ENCODE results near the gene REV3L.

The REV3L gene

GRCh38 chr6:111354758-111355555 is 128.1 kb downstream of the REV3L start:
- Histone ChIP-seq H3K27me3 (no peaks in the 10 kb centered on the region), H3K27ac (peak overlapping the region; percentile 35 to 43), H3K4me1 (peaks cover 0 to 12% (median 3%) of the 10 kb centered on the region in 4 donors), H3K9me3 (no peaks in the 10 kb centered on the region), H3K4me3 (no peak overlapping the region), H3K36me3 (peaks cover 32 to 67% (median 47%) of the 10 kb centered on the region in 3 donors)
- intact Hi-C loops (cut with DNase I; ENCODE audit: low total_unique reads), result loop anchor here (10.0 kb wide), 1 partner anchor 290 kb away; no protein-coding TSS in a partner anchor
- DNase-seq, result no peak
- TF ChIP-seq CTCF (IDR thresholded peaks at IDR 0.05), result no peak

- no peak for DNase-seq
- TF ChIP-seq CTCF (IDR thresholded peaks at IDR 0.05), result no peak
- Histone ChIP-seq H3K9me3 (no peaks in the 10 kb centered on the region), H3K36me3 (peaks cover 32 to 75% (median 56%) of the 10 kb centered on the region in 3 donors), H3K27ac (peak overlapping the region; percentile 35 to 43), H3K4me1 (peaks cover 0 to 12% (median 3%) of the 10 kb centered on the region in 4 donors), H3K4me3 (no peak overlapping the region), H3K27me3 (no peaks in the 10 kb centered on the region)
- intact Hi-C loops (cut with DNase I; ENCODE audit: low total_unique reads), result loop anchor here (10.0 kb wide), 1 partner anchor 291 kb away; no protein-coding TSS in a partner anchor
Observed at GRCh38 chr6:111353912-111354462, 129.0 kb downstream of the REV3L start.

- intact Hi-C loops (cut with DNase I; ENCODE audit: low total_unique reads), result no loop called here
- TF ChIP-seq CTCF (IDR thresholded peaks at IDR 0.05), result no peak
- Histone ChIP-seq H3K36me3 (peaks cover 56 to 76% (median 57%) of the 10 kb centered on the region in 3 donors), H3K27me3 (no peaks in the 10 kb centered on the region), H3K27ac (no peak overlapping the region), H3K4me3 (no peak overlapping the region), H3K4me1 (no peaks in the 10 kb centered on the region), H3K9me3 (no peaks in the 10 kb centered on the region)
- DNase-seq, result no peak
Observed at GRCh38 chr6:111347589-111347988, 135.4 kb downstream of the REV3L start.

- no peak for DNase-seq
- H3K27ac ChIP-seq, result no peak overlapping the region
- H3K36me3 ChIP-seq, result peaks cover 35 to 52% (median 39%) of the 10 kb centered on the region in 3 donors
- H3K9me3 ChIP-seq, result no peaks in the 10 kb centered on the region
- TF ChIP-seq CTCF (IDR thresholded peaks at IDR 0.05), result no peak
- no peaks in the 10 kb centered on the region for H3K4me1 ChIP-seq
- H3K27me3 ChIP-seq, result no peaks in the 10 kb centered on the region
- intact Hi-C loops (cut with DNase I; ENCODE audit: low total_unique reads), result no loop called here
- H3K4me3 ChIP-seq, result no peak overlapping the region
Observed at GRCh38 chr6:111342913-111343312, 140.1 kb downstream of the REV3L start.

GRCh38 chr6:111339294-111339693 is 143.7 kb downstream of the REV3L start:
- Histone ChIP-seq H3K27me3 (no peaks in the 10 kb centered on the region), H3K36me3 (peaks cover 20 to 39% (median 26%) of the 10 kb centered on the region in 3 donors), H3K9me3 (no peaks in the 10 kb centered on the region), H3K4me3 (no peak overlapping the region), H3K27ac (no peak overlapping the region), H3K4me1 (no peaks in the 10 kb centered on the region)
- TF ChIP-seq CTCF (IDR thresholded peaks at IDR 0.05), result no peak
- intact Hi-C loops (cut with DNase I; ENCODE audit: low total_unique reads), result no loop called here
- no peak for DNase-seq

Data from tibial artery (tissue), 4 donors.